Umbilical cord (tissue), 1 donor: ENCODE results near the gene NHLRC2. TPM values are rescaled to one million over a fixed set of nuclear protein-coding genes. Genes with fewer than 3 reads are reported as not detected.

Experiments used
- total RNA-seq: library from RNA; depleted of rRNA; stranded (reverse); fragments of >200 nt; gene quantifications from one replicate; pipeline ENCODE4 v1.2.3, GENCODE V29; 2014; ENCODE audit warnings: low replicate concordance; ENCODE audit not compliant: insufficient read depth

NHLRC2 gene
- total RNA-seq, 1 donor from 2014 or later, result 21.4 TPM

Other genes starting within 250 kb of the NHLRC2 start
- not detected for gene NRAP, start 190.6 kb upstream of the NHLRC2 start, total RNA-seq
- 22.9 TPM for gene CASP7, start 174.7 kb upstream of the NHLRC2 start, total RNA-seq
- 2.2 TPM for gene PLEKHS1, start 103.0 kb upstream of the NHLRC2 start, total RNA-seq
- 13.0 TPM for gene DCLRE1A, start 579 bp upstream of the NHLRC2 start, total RNA-seq
- 0.72 TPM for gene ADRB1, start 189.2 kb downstream of the NHLRC2 start, total RNA-seq